ENCODE data around the gene HMGB3. TPM values are rescaled to one million over a fixed set of nuclear protein-coding genes. Genes with fewer than 3 reads are reported as not detected.

Gene HMGB3
- total RNA-seq, 1 donor from 2014 or later: 103 TPM

DNA sequence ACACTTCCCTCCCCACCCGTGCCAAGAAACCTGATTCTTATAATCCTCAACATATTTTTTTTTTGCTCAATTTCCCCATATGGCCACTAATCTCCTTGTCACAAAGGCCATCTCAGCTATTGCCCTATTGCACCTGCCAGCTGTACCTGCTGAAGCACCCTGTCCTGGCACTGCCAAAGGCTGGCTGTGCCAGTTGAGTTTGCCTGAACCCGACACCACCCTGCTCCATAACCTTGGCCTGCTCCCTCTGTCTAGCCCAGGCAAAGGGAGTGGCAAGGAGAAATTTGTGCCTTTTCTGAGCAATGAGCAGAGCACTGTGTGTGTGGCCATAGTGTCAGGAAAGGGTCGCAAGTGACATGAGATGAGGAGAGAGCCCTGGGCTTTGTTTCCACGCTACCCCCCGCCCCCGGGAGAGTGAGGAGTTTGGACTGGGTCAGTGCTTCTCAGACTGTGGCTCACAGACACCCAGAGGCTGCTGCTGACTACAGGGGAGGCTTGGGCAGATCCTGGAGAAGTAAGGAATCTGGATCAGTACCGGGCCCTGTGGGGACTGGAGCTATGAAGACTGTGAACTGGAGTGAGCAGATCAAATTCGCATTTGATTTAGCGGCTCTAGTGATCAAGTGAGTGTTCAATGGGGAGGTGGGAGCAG lies 42.2 kb upstream of the HMGB3 start:
- no peak for DNase-seq (ENCODE audit: low spot score in 2 of 2, unreplicated experiment in 2 of 2)
- Mint-ChIP-seq H3K27me3 (ENCODE audit: low read depth) (no peaks in the 10 kb centered on the region), H3K4me1 (peaks cover 4% of the 10 kb centered on the region), H3K36me3 (no peaks in the 10 kb centered on the region), H3K4me3 (no peak overlapping the region), H3K9me3 (peaks cover 20% of the 10 kb centered on the region), H3K27ac (no peak overlapping the region)
- TF ChIP-seq, protein P1, sequence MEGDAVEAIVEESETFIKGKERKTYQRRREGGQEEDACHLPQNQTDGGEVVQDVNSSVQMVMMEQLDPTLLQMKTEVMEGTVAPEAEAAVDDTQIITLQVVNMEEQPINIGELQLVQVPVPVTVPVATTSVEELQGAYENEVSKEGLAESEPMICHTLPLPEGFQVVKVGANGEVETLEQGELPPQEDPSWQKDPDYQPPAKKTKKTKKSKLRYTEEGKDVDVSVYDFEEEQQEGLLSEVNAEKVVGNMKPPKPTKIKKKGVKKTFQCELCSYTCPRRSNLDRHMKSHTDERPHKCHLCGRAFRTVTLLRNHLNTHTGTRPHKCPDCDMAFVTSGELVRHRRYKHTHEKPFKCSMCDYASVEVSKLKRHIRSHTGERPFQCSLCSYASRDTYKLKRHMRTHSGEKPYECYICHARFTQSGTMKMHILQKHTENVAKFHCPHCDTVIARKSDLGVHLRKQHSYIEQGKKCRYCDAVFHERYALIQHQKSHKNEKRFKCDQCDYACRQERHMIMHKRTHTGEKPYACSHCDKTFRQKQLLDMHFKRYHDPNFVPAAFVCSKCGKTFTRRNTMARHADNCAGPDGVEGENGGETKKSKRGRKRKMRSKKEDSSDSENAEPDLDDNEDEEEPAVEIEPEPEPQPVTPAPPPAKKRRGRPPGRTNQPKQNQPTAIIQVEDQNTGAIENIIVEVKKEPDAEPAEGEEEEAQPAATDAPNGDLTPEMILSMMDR (IDR thresholded peaks at IDR 0.05; ENCODE audit: unreplicated experiment): no peak

DNA sequence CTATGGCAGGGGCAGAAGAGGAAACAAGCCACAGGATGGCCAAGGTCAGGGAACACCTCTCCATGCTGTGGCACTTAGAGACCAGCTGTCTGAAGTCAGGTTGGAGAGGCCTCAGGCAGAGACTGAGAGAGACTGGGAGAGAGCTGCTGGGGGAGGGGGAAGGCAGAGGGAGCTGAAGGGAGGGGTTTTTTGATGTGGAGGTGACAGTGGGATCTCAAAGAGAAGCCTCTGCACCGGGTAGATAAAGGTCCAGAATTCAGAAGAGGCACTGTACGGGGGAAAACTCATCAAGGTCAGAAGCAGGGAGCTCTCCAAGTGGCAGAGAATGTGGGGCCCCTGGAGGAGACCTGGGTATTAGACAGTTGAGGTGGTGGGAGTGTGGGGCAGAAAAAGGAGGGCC lies 41.6 kb upstream of the HMGB3 start:
- DNase-seq (ENCODE audit: low spot score in 2 of 2, unreplicated experiment in 2 of 2): no peak
- no peak overlapping the region for H3K4me3 Mint-ChIP-seq
- peaks cover 20% of the 10 kb centered on the region for H3K9me3 Mint-ChIP-seq
- no peaks in the 10 kb centered on the region for H3K36me3 Mint-ChIP-seq
- no peaks in the 10 kb centered on the region for H3K27me3 Mint-ChIP-seq (ENCODE audit: low read depth)
- H3K27ac Mint-ChIP-seq: no peak overlapping the region
- peaks cover 4% of the 10 kb centered on the region for H3K4me1 Mint-ChIP-seq
- TF ChIP-seq, protein P1 (IDR thresholded peaks at IDR 0.05; ENCODE audit: unreplicated experiment): no peak

- Mint-ChIP-seq H3K36me3 (no peaks in the 10 kb centered on the region), H3K4me3 (no peak overlapping the region), H3K9me3 (peaks cover 18% of the 10 kb centered on the region), H3K27me3 (ENCODE audit: low read depth) (no peaks in the 10 kb centered on the region), H3K4me1 (peaks cover 4% of the 10 kb centered on the region), H3K27ac (no peak overlapping the region)
- DNase-seq (ENCODE audit: low spot score in 2 of 2, unreplicated experiment in 2 of 2): no peak
- TF ChIP-seq, protein P1 (IDR thresholded peaks at IDR 0.05; ENCODE audit: unreplicated experiment): no peak
Measured at GRCh38 chrX:150942942-150943594, 40.1 kb upstream of the HMGB3 start.

GRCh38 chrX:150944233-150944632 lies 38.9 kb upstream of the HMGB3 start:
- no peak for DNase-seq (ENCODE audit: low spot score in 2 of 2, unreplicated experiment in 2 of 2)
- no peak overlapping the region for H3K27ac Mint-ChIP-seq
- peaks cover 4% of the 10 kb centered on the region for H3K4me1 Mint-ChIP-seq
- TF ChIP-seq, protein P1 (IDR thresholded peaks at IDR 0.05; ENCODE audit: unreplicated experiment): no peak
- no peaks in the 10 kb centered on the region for H3K36me3 Mint-ChIP-seq
- H3K27me3 Mint-ChIP-seq (ENCODE audit: low read depth): no peaks in the 10 kb centered on the region
- H3K4me3 Mint-ChIP-seq: no peak overlapping the region
- H3K9me3 Mint-ChIP-seq: peaks cover 12% of the 10 kb centered on the region

- Mint-ChIP-seq H3K36me3 (no peaks in the 10 kb centered on the region), H3K27ac (no peak overlapping the region), H3K9me3 (peaks cover 18% of the 10 kb centered on the region), H3K4me1 (no peaks in the 10 kb centered on the region), H3K4me3 (no peak overlapping the region), H3K27me3 (ENCODE audit: low read depth) (no peaks in the 10 kb centered on the region)
- TF ChIP-seq, protein P1 (IDR thresholded peaks at IDR 0.05; ENCODE audit: unreplicated experiment): no peak
- DNase-seq (ENCODE audit: low spot score in 2 of 2, unreplicated experiment in 2 of 2): no peak
Measured at GRCh38 chrX:150954951-150955350, 28.2 kb upstream of the HMGB3 start.
